Heart left ventricle (tissue), 16 donors: ENCODE results near the gene ZFYVE21. TPM values are rescaled to one million over a fixed set of nuclear protein-coding genes. Genes with fewer than 3 reads are reported as not detected.
A peak's percentile ranks its signal among the peaks of the same experiment; 100 is the strongest.

Experiments used
- ATAC-seq, 4 donors: fragments of 200-7000 bp; cut with Tn5 transposase; one replicate each; pipeline ENCODE4 v1.9.1; 2020 to 2022; ENCODE audit warnings: moderate library complexity in 4 of 4, mild to moderate bottlenecking in 3 of 4, moderate number of reproducible peaks in 1 of 4
- DNase-seq, 5 donors: peaks; one replicate each; pipeline ENCODE4 v3.0.0-alpha.2; 2020
- H3K27ac ChIP-seq, 12 donors: fragments of 200-600 bp; sonication (generic) in 4 of 12; one replicate each; pipeline versions ENCODE4 v1.5.0 to v1.8.0; 2016 to 2022; ENCODE audit warnings: mild to moderate bottlenecking in 2 of 12
- H3K27me3 ChIP-seq, 9 donors: fragments of 200-600 bp; sonication (generic) in 2 of 9; one replicate each; pipeline versions ENCODE4 v1.5.1 to v1.8.0; 2016 to 2022; ENCODE audit warnings: mild to moderate bottlenecking in 3 of 9
- H3K36me3 ChIP-seq, 9 donors: fragments of 200-600 bp; sonication (generic) in 2 of 9; one replicate each; pipeline versions ENCODE4 v1.5.0 to v1.8.0; 2018 to 2022; ENCODE audit warnings: mild to moderate bottlenecking in 2 of 9
- H3K4me1 ChIP-seq, 12 donors: fragments of 200-600 bp; sonication (generic) in 4 of 12; one replicate each; pipeline versions ENCODE4 v1.5.0 to v1.8.0; 2016 to 2022; ENCODE audit warnings: mild to moderate bottlenecking in 3 of 12
- H3K4me3 ChIP-seq, 12 donors: fragments of 200-600 bp; sonication (generic) in 4 of 12; one replicate each; pipeline versions ENCODE4 v1.5.0 to v1.8.0; 2017 to 2022; ENCODE audit warnings: mild to moderate bottlenecking in 9 of 12, moderate library complexity in 4 of 12
- H3K9me3 ChIP-seq, 12 donors: fragments of 200-600 bp; sonication (generic) in 4 of 12; one replicate each; pipeline versions ENCODE4 v1.5.0 to v1.8.0; 2016 to 2022; ENCODE audit warnings: mild to moderate bottlenecking in 1 of 12
- POLR2A ChIP-seq, 2 donors: fragments of 450-650 bp; IDR thresholded peaks; one replicate each; pipeline ENCODE4 v1.6.1; 2017; ENCODE audit warnings: antibody characterized with exemption in 2 of 2, mild to moderate bottlenecking in 2 of 2, moderate library complexity in 2 of 2
- WGBS, 4 donors: extraction: QIAGEN DNeasy Blood & Tissue Kit in 2 of 4; methylation state at CpG; one replicate each; pipeline versions ENCODE4 v1.1.5 to v1.1.7; 2013 to 2018; 5-methylcytosine and 5-hydroxymethylcytosine counted together
- intact Hi-C, 10 donors: fragments of 100-400 bp; cut with DNase I; formaldehyde crosslinking; loops; one replicate each; pipeline versions ENCODE4 v1.11.1 to v1.14.2; 2022
- polyA plus RNA-seq, 2 donors: library from polyadenylated mRNA; stranded (reverse); fragments of 200-250 nt; gene quantifications; one replicate each; pipeline ENCODE4 v1.2.3, GENCODE V29; 2013
- total RNA-seq, 9 donors: library from RNA; depleted of rRNA in 2 of 9; stranded (reverse); fragments of >200 nt in 2 of 9; fragmentation: NEBNext Ultra II Directional in 3 of 9; extraction: Animal tissue kit (Norgen Biotek cat#: 25700) in 3 of 9; gene quantifications; one replicate each; pipeline versions ENCODE4 v1.1.0 to v1.2.4, GENCODE V29; 2016 to 2023
- TF ChIP-seq, protein P1 (sequence below), 12 donors: fragments of 200-600 bp; sonication (generic) in 4 of 12; IDR thresholded peaks; one replicate each; pipeline versions ENCODE4 v1.5.0 to v1.8.0; 2018 to 2022; ENCODE audit warnings: antibody characterized with exemption in 12 of 12, mild to moderate bottlenecking in 5 of 12
- donor health status: ischemic (EF 13 %, LVEDD 7.1; RV severe dilation, severe dysfunction).
- donor health status: healthy with polysubstance abuse.
- donor health status: DM: no; HTN: yes; CAD: no.
- donor health status: DM: no; HTN: no; CAD: no.
- donor health status: ischemic (EF 25% LVEDD 6.9; RV normal size, moderate dysfunction).
- donor health status: ischemic (EF 25% LVEDD 5.7; RV mildly dilated, moderate dysfunction).
- donor health status: healthy.
- donor health status: DM: yes; HTN: yes; CAD: no.
- donor health status: ischemic (EF 35%, LVEDD 5.7; RV mildly dilated, moderate dysfunction).
- donor health status: nonischemic (EF 11% LVEDD 7.7; RV severe dilation, severe dysfunction).
- donor health status: DM: yes; HTN: yes; CAD: no.
- donor health status: PGD.
- donor health status: ischemic (EF 29% LVEDD 5.4; RV normal size, mild dysfunction).
- donor health status: nonischemic (EF 23%, LVEDD 6.1; RV moderate dilation, normal function).

ZFYVE21 gene
- total and polyA plus RNA-seq, 11 donors, result 44.1 to 86.1 (median 52.5) TPM

- H3K27ac ChIP-seq, result peak overlapping the region in 1 of 12 donors; percentile 1
- TF ChIP-seq, protein P1, sequence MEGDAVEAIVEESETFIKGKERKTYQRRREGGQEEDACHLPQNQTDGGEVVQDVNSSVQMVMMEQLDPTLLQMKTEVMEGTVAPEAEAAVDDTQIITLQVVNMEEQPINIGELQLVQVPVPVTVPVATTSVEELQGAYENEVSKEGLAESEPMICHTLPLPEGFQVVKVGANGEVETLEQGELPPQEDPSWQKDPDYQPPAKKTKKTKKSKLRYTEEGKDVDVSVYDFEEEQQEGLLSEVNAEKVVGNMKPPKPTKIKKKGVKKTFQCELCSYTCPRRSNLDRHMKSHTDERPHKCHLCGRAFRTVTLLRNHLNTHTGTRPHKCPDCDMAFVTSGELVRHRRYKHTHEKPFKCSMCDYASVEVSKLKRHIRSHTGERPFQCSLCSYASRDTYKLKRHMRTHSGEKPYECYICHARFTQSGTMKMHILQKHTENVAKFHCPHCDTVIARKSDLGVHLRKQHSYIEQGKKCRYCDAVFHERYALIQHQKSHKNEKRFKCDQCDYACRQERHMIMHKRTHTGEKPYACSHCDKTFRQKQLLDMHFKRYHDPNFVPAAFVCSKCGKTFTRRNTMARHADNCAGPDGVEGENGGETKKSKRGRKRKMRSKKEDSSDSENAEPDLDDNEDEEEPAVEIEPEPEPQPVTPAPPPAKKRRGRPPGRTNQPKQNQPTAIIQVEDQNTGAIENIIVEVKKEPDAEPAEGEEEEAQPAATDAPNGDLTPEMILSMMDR (IDR thresholded peaks at IDR 0.05), result no peak
- no peak for TF ChIP-seq POLR2A (IDR thresholded peaks at IDR 0.05)
- WGBS, 4 donors, result 87 to 92% (median 89%) methylated on average over 14 to 24 of the region's 24 CpGs
- peak; percentile 0 to 11 (median 4) for ATAC-seq
- H3K4me3 ChIP-seq, result no peak overlapping the region
- intact Hi-C loops, result loop anchor here in 1 of 10 donors (10.0 kb wide), 2 partner anchors 157 to 253 kb away; no protein-coding TSS in a partner anchor
- DNase-seq, result peak in 1 of 5 donors; percentile 60
- peaks cover 0 to 46% (median 20%) of the 10 kb centered on the region in 12 donors for H3K4me1 ChIP-seq
- H3K36me3 ChIP-seq, result peaks cover 0 to 86% (median 78%) of the 10 kb centered on the region in 9 donors
- H3K27me3 ChIP-seq, result no peaks in the 10 kb centered on the region
- H3K9me3 ChIP-seq, result no peaks in the 10 kb centered on the region
These were observed 16.6 kb downstream of the ZFYVE21 start for GRCh38 chr14:103731916-103732867.

GRCh38 chr14:103732868-103733620 is 17.4 kb downstream of the ZFYVE21 start:
- no peak for TF ChIP-seq POLR2A (IDR thresholded peaks at IDR 0.05)
- TF ChIP-seq, protein P1 (IDR thresholded peaks at IDR 0.05), result no peak
- DNase-seq, result no peak
- no peak overlapping the region for H3K4me3 ChIP-seq
- intact Hi-C loops, result loop anchor here in 1 of 10 donors (10.0 kb wide), 2 partner anchors 158 to 252 kb away; no protein-coding TSS in a partner anchor
- peaks cover 0 to 91% (median 79%) of the 10 kb centered on the region in 9 donors for H3K36me3 ChIP-seq
- WGBS, 4 donors, result 70 to 80% (median 77%) methylated on average over 8 to 9 of the region's 9 CpGs
- peaks cover 0 to 46% (median 20%) of the 10 kb centered on the region in 12 donors for H3K4me1 ChIP-seq
- H3K9me3 ChIP-seq, result no peaks in the 10 kb centered on the region
- no peaks in the 10 kb centered on the region for H3K27me3 ChIP-seq
- peak in 1 of 4 donors; percentile 0 for ATAC-seq
- H3K27ac ChIP-seq, result peak overlapping the region in 1 of 12 donors; percentile 1

- peaks cover 0 to 46% (median 20%) of the 10 kb centered on the region in 12 donors for H3K4me1 ChIP-seq
These were observed 18.0 kb downstream of the ZFYVE21 start for GRCh38 chr14:103733651-103734050.

More at GRCh38 chr14:103733651-103734050, 18.0 kb downstream of the ZFYVE21 start:
- WGBS, 4 donors, result 91 to 95% (median 93%) methylated on average over 14 of the region's 14 CpGs
- H3K4me3 ChIP-seq, result no peak overlapping the region
- peaks cover 0 to 92% (median 79%) of the 10 kb centered on the region in 9 donors for H3K36me3 ChIP-seq
- no peak for TF ChIP-seq POLR2A (IDR thresholded peaks at IDR 0.05)
- TF ChIP-seq, protein P1 (IDR thresholded peaks at IDR 0.05), result no peak
- no peaks in the 10 kb centered on the region for H3K9me3 ChIP-seq
- intact Hi-C loops, result loop anchor here in 1 of 10 donors (10.0 kb wide), 2 partner anchors 159 to 251 kb away; no protein-coding TSS in a partner anchor
- ATAC-seq (no peak), DNase-seq (peak in 1 of 5 donors; percentile 45)
- H3K27ac ChIP-seq, result no peak overlapping the region
- H3K27me3 ChIP-seq, result no peaks in the 10 kb centered on the region
